ENCODE measurements around the gene PLPP3.

Gene PLPP3

GRCh38 chr1:56496158-56496557, 83.2 kb downstream of the PLPP3 start:
- DNase-seq (ENCODE audit: low spot score) = no peak

- no peak for DNase-seq (ENCODE audit: low spot score)
Observed at GRCh38 chr1:56495538-56495937, 83.8 kb downstream of the PLPP3 start.

GRCh38 chr1:56494306-56494705, 85.1 kb downstream of the PLPP3 start:
- no peak for DNase-seq (ENCODE audit: low spot score)

- no peak for DNase-seq (ENCODE audit: low spot score)
Observed at GRCh38 chr1:56493826-56494225, 85.5 kb downstream of the PLPP3 start.

- no peak for DNase-seq (ENCODE audit: low spot score)
Observed at GRCh38 chr1:56491441-56491840, 87.9 kb downstream of the PLPP3 start.

GRCh38 chr1:56490619-56491018, 88.7 kb downstream of the PLPP3 start:
- no peak for DNase-seq (ENCODE audit: low spot score)

GRCh38 chr1:56489695-56490094, 89.7 kb downstream of the PLPP3 start:
- no peak for DNase-seq (ENCODE audit: low spot score)

GRCh38 chr1:56484695-56485094, 94.7 kb downstream of the PLPP3 start:
- no peak for DNase-seq (ENCODE audit: low spot score)

- DNase-seq (ENCODE audit: low spot score) = no peak
Observed at GRCh38 chr1:56483104-56483503, 96.3 kb downstream of the PLPP3 start.

GRCh38 chr1:56482486-56482885, 96.9 kb downstream of the PLPP3 start:
- DNase-seq (ENCODE audit: low spot score) = no peak

GRCh38 chr1:56481140-56481694, 98.1 kb downstream of the PLPP3 start:
- DNase-seq (ENCODE audit: low spot score) = no peak

- no peak for DNase-seq (ENCODE audit: low spot score)
Observed at GRCh38 chr1:56478734-56479133, 100.6 kb downstream of the PLPP3 start.

- no peak for DNase-seq (ENCODE audit: low spot score)
Observed at GRCh38 chr1:56477164-56478111, 101.9 kb downstream of the PLPP3 start.

GRCh38 chr1:56473582-56474270, 105.6 kb downstream of the PLPP3 start:
- no peak for DNase-seq (ENCODE audit: low spot score)

- DNase-seq (ENCODE audit: low spot score) = peak; percentile 29
Observed at GRCh38 chr1:56472860-56473259, 106.5 kb downstream of the PLPP3 start.

- DNase-seq (ENCODE audit: low spot score) = no peak
Observed at GRCh38 chr1:56469640-56470371, 109.6 kb downstream of the PLPP3 start.

- DNase-seq (ENCODE audit: low spot score) = no peak
Observed at GRCh38 chr1:56468518-56468917, 110.8 kb downstream of the PLPP3 start.

GRCh38 chr1:56466538-56466937, 112.8 kb downstream of the PLPP3 start:
- DNase-seq (ENCODE audit: low spot score) = no peak

- DNase-seq (ENCODE audit: low spot score) = no peak
Observed at GRCh38 chr1:56464294-56464693, 115.1 kb downstream of the PLPP3 start.

- DNase-seq (ENCODE audit: low spot score) = no peak
Observed at GRCh38 chr1:56463376-56463775, 116.0 kb downstream of the PLPP3 start.

GRCh38 chr1:56462209-56462608, 117.2 kb downstream of the PLPP3 start:
- DNase-seq (ENCODE audit: low spot score) = no peak
